NCI-H2029 (cell line): ENCODE measurements around the gene NDUFS7.
"Not testable (repeated sequence)": the region's sequence is repeated elsewhere in the genome, so short reads cannot be mapped to it uniquely, and the experiment has no call there.

Experiments
- DNase-seq: peaks from one replicate; lab custom pipeline; 2025; lab: John Stamatoyannopoulos, UW

NDUFS7 gene

DNA sequence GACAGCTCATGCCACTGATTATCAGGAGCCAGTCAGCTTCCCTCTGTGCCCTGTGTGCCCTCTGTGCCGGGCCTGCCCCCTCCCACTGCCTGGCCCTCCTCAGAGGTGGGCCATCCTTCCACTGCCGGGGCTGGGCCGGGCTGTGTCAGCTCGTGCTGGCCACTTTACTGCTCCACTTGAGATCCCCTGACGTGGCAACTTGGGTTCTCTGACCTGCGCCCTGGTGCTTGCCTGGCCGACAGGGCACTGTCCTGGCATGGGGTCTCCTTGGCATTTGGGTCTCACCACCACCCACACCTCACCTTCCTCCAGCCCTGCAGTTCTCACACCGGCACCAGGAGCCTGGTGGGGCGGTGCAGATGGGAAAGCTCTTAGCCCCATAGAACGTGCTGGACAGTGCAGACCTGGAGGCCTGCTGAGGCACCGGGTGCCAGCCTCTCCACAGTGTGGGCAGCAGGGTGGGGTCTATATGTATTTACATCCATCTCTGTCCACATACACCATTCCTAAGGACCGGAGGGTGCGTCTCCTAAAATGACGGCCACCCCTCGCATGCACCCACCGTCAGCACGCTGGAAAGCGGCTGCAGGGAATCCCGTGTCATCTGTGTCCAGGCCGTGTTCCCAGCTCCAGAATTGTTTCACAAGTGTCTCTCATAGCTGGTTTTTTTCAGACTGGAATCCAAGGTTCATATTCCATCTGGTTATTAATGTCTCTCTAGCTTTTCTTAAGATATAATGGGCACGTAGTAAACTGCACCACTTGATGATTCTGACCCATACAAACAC, 35.4 kb downstream of the NDUFS7 start:
- DNase-seq: no peak

DNA sequence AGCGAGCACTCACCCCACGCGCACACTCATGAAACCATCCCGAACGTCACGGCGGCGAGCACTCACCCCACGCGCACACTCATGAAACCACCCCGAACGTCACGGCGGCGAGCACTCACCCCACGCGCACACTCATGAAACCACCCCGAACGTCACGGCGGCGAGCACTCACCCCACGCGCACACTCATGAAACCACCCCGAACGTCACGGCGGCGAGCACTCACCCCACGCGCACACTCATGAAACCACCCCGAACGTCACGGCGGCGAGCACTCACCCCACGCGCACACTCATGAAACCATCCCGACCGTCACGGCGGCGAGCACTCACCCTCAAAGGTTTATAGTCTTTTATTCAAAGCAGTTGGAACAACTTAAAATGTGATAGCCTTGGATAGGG, 36.4 kb downstream of the NDUFS7 start:
- DNase-seq: not testable (repeated sequence)

DNA sequence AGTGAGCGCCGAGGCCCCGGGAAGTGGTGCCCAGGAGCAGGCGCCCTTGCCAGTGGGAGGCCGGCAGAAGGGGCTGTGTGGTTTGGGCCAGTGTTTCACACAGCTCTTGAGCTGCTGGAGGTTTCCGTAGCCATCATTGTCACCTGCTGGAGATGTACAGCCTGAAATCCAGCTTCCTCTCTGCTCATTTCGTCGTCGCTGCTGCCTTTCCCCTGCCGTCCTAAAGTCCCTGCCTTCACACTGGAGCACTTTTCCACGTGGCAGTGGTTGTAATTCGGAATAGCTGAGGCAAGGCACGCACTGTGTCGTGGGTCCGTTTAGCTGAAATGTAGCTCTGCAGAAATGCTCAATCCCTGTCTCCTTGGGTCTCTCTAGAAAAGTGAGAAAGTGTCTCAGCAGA, 36.9 kb downstream of the NDUFS7 start:
- DNase-seq: no peak

DNA sequence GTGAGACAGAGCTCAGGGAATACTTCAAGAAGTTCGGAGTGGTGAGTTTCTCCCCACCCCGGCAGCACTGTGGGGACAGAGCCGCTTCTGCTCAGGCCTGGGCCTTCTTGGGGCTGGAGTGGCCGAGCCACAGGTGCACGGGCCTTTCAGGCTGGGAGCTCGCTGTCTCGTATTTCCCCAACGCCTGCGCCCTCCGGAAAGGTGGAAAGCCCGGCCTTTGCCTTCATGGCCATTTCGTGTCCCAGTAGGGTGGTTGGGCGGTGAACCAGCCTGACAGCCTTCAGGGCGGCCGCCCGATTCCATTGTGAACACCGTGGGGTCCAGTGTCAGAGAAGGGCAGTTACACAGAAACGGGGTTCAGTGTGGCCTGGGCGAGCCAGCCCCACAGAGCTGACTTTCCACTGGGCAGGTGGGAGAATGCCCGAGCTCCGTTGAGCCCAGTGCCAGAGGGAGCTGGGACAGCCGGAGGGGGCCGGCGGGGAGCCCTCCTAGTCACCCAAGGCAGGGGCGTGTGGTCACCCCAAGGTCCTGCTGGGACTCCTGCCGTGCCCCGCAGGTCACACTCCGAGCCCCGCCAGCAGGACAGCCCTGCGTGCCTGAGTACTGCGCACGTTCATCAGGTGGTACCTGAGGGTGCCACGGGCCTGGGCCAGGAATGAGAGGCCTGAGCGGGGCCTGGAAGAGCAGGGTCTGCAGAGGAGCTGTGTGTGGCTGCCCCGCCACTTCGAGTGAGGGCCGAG, 37.7 kb downstream of the NDUFS7 start:
- DNase-seq: no peak

DNA sequence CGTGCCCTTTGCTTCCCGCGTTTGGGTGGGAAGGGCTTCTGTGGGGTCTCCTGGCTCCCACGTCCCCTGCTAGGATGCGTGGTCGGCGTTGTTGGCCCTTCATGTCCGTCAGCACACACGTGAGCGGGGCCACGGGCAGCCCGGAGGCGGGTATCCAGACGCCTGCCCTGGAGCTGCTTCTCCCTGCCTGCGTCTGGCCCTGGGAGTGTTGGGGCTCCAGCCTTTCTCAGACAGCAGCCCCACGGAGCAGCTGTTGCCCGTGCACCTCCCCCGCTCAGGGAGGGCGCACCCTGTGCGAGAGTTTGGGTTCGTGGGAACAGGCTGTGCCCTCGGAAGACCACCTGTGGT, 38.2 kb downstream of the NDUFS7 start:
- no peak for DNase-seq

DNA sequence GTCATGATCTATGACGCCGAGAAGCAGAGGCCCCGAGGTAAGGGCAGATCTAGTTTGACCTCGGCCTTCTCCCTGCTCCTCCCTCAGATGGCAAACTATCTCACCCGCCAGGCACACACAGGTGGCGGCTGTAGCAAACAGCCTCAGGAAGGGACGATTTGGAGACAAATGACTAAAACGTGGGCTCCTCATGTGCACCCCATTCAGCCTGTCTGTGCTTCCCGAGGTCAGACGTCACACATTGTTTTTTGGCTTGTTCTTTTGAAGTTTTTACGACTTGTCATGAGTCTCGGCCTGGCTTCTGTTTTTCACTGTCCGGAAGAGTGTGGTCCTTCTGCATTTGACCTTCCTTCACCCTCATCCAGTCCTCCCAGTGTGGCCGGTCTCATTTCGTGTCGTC, 38.7 kb downstream of the NDUFS7 start:
- no peak for DNase-seq

DNA sequence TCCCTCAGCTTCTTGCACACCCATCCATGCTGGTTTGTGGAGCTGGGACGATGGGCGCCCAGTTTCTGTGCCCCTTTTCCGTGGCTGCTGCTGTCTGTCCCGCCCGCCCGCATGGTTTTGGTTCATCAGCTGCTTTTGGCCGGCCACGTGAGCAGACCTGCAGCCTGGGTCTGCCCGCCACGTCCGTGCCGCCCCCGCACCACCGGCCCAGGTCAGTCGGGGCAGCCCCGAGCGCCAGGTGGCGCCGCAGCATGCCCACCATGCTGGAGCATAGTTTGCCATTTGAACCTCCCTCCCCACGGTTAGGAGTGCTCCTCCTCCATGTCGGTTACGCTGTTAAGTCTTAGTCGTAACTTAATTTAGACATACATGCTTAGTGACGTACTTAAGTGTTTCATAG, 39.2 kb downstream of the NDUFS7 start:
- no peak for DNase-seq

DNA sequence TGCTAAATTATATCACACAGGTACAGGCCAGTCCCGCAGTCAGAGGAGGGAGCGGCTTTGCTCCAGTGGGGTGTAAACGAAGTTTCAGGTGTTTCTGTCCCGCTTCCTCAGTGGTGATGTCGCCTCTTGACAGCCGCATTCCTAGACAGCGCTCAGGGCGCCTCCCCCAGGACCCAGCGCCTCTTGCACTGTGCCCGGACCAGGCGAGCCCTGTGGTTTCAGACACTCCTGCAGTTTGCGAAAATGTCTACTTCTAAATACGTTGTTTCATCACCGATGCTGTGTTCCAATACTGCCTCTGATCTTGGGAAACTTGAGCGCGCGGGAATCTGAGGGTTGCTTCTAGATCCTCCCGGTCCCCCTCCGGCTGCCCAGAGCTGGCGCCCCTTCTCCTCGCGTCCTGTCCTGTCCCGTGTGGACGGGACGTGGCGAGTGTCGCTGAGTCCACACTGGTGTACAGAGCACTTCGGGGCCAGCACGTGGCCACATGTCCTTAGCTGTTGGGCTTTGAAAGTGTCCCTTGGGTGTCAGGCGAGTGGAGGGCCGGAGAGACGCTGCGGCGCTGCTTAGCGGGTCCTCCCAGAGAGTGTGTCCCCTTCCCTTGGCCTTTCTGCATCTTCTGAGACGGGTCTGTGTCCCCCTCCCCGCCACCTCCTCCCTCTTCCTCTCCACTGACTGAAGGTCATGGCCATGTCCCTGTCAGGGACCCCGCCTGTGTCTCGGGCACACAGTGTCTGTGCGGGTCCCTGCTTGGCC, 39.9 kb downstream of the NDUFS7 start:
- no peak for DNase-seq

DNA sequence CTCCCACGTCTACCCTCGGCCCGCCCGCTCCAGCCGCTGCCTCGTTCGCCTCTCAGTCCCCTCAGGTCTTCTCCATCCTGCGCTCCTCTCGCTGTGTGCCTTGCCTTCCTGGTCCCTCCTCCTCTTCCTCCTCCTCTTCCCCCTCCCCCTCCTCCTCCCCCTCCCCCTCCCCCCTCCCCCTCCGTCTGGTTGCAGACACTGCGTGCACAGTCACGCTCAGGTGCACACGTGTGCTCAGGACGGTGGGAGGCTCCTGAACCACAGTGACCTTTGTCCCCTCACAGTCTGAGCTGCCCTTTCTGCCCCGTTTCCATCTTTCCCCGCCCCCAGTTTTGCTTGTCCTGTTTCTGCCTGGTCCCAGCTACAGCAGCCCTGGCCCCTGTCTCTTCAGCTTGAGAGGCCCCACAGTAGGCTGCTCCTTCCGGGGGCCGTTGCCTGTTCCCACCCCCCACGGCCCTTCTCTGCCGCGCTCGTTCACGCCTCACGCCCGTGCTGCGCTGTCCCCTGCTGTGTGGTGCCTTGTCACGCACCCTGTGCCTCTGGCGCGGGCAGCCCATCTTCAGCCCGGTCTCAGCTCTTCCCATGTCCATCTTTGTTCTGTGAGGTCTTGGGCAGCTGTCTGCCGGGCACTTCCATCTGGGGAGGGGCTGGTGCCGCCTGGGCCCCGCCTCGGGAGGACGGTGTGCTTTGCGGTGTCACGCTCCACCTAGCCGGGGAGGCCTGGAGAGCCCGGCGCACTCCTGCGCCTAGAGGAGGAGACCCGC, 40.7 kb downstream of the NDUFS7 start:
- DNase-seq: no peak

DNA sequence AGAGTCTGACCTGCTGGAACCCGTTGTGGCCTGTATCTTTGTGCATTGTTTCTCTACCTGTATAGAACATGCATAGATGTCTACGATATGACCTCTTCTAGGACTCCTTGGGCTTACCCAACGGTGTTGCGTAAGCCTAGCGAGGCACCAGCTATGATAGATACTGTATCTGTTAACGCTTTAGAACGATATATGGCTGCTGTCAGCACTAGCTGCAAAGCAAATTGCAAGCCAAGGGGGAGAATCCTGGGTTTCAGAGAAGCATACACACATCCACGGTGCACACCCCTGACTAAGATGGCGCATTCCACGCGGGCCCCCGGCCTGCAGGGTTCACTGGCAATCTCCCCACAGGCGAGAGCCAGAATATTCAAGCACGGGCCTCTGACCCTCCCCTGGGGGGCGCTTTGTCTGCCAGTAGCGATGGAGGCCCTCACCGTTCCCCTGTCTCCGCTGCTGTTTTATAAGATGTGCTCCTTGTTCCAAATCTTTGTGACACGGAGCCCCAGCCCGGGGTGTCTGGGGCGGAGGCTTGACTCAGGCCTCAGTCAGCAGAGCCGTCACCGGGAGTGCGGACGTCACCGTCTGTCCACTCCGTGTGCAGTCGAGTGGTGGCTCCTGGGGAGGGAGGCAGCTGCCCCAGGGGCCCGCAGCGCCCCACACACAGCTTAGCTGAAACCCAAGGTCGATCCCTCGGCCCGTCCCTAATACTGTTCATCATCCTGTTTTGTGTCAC, 41.6 kb downstream of the NDUFS7 start:
- no peak for DNase-seq

DNA sequence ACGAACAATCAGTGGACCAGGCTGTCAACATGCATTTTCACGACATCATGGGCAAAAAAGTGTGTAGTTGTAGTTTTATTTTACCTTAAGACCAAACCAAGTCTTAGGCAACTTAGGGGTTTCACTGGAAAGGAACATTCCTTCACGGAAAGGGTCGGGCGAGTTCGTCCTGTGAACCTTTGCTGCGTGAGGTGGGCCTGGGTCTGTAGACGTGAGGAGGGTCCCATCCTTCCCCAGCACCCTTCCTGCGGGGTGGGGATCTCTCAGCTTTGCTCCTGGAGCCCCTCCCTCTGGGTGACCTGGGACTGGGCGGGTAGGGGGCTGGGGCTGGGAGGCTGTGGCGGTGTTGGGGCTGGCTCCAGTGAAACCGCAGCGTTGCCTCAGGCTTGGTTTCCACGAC, 42.2 kb downstream of the NDUFS7 start:
- no peak for DNase-seq

DNA sequence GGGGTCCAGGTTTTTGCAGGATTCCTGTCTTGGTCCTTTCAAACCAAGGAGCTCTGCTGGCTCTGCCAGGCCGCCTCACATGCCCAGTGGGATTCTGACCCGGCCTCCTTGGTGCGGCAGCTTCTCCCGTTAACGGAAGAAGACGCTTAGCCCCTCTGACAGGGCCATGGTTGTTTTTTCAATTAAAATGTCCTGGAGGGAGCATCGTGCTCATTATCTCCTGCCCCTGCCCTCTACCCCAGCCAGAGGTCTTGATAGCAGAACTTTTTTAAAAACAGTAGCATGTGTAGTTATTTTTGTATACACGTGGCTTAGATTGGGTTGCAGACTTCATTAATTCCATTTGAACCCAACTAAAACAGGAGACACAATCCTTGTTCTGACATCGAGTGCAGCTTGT, 43.0 kb downstream of the NDUFS7 start:
- DNase-seq: no peak

DNA sequence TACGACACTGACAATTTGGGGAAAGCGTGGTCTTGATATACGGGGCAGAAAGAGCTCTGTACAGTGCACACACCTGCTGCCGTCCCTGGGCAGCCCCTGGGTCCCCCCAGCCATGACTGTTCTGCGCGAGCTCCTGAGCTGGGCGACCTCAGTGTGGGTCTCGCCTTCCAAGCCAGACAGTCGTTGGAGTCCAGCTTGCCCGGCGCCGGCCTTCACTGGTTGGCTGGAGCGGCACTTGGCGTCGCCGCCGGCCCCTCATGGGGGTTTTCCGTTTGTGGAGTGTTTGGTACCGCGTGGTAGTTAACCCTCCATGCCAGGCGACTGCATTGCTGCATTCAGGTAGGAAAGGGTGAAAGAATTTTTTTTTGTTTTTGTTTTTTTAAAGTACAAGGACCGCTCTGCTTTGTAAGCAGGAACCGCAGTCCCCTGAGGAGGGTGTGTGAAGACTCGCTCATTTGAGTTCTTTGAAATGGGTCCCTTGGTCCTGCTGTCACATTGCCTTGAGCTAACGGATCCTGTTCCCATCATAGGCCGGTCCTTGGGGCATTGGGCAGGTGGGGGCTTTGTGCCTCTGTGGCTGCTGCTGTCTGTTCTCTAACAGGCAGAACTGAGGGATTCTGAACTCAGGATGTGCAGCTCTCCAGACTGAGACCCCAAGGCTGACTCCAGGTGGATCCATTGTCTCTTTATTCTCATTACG, 43.7 kb downstream of the NDUFS7 start:
- no peak for DNase-seq

DNA sequence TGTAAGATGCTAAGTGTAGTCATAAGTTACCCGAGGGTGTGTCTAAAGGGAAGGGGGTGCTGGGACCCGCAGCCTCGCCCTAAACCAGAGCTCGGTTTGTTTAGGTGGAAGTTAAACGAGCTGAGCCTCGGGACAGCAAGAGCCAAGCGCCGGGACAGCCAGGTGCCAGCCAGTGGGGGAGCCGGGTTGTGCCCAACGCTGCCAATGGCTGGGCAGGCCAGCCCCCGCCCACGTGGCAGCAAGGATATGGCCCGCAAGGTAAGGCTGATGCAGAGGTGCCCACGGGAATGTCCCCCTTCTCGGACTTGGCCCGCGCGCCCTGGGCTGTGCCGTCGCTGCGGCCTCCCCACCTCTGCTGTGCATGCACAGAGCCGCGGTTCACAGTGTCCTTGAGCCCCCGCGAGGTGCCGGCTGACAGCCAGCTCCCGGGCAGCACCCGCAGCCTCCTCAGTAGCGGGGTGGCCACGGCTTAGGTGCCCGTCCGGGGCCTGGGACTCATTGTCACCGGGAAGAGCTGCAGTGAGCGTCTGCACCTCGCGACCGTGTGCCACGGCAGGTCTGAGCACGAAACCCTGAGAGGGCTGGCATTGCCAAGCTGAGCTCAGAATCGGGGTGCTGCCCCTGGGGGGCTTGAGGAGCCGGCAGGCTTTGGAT, 45.2 kb downstream of the NDUFS7 start:
- DNase-seq: no peak

DNA sequence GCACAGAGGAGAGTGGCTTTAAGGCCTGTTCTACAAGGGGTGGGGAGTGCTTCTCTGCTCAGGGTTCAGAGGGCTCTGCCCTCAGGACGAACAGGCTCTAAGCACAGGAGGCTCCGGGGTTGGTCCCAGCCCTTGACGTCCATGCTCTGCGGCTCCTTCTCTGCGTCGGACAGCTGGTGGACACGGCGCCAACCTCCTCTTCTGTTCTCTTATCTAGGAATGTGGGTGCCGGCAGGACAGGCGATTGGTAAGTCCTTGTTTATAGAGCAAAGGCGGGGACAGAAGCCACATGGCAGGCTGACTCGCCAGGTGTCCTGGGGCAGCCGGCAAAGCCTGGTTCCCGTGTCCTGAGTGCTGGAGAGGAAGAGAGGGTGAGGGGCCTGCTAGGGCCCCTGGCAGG, 46.0 kb downstream of the NDUFS7 start:
- no peak for DNase-seq

DNA sequence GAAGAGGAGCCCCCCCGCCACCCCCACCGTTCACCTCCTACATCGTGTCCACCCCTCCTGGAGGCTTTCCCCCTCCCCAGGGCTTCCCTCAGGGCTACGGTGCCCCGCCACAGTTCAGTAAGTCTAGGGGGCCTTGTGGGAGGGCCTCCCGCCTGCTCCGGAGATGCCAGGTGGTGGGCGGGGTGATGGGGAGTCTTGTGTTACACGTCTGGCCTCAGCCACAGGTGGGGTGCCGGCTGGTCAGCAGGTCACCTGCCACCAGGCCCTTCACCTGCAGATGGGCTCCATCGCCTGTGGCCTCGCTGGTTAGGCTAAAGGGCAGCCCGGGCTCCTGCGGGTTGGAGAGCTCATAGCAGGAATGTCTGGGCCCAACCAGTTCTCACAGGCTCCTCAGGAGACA, 46.5 kb downstream of the NDUFS7 start:
- no peak for DNase-seq

DNA sequence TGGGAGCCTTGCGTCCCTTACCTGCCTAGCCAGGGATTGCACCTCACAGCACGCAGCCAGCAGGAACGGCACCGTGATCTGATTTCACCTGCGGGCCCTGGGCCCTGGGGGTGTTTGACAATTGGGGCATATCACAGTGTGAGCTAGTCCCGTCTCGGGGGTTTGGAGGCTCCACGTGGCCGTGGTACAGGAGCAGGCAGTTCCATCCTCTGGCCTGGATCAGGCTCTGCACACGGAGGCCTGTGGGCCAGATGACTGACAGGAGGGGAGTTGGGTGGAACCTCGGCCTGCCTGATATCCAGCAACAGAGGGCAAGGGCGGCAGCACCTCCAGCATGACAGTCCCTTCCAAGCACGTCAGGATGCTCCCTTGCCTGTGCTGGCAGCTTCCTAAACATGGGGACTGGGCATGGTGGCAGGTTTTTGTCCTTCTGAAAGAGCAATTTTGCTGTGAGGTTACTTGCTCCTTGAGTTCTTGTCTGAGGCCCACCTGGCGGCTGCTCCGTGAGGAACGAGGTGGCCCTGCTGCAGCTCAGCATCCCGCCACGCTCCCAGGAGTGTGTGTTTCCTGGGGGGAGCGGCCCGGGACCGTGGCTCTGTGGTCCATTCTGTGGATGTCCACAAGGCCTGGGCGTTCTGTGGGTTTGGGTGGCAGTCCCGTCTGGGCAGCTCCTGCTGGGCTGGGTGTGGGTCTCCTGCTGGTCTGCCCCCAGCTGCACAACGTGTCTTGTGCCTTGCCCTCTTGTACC, 48.2 kb downstream of the NDUFS7 start:
- DNase-seq: no peak

DNA sequence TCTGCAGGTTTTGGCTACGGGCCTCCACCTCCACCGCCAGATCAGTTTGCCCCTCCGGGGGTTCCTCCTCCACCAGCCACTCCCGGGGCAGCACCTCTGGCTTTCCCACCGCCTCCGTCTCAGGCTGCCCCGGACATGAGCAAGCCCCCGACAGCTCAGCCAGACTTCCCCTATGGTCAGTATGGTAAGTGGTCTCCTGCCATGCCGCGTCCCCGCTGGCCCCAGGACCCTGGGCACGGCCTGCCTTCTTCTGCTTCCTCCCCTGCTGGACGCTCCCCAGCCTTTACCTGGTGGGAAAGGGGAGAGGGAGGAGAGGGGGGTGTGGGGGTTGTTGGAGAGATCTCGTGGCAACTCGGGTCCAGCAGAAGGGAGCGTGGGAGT, 48.8 kb downstream of the NDUFS7 start:
- DNase-seq: no peak

DNA sequence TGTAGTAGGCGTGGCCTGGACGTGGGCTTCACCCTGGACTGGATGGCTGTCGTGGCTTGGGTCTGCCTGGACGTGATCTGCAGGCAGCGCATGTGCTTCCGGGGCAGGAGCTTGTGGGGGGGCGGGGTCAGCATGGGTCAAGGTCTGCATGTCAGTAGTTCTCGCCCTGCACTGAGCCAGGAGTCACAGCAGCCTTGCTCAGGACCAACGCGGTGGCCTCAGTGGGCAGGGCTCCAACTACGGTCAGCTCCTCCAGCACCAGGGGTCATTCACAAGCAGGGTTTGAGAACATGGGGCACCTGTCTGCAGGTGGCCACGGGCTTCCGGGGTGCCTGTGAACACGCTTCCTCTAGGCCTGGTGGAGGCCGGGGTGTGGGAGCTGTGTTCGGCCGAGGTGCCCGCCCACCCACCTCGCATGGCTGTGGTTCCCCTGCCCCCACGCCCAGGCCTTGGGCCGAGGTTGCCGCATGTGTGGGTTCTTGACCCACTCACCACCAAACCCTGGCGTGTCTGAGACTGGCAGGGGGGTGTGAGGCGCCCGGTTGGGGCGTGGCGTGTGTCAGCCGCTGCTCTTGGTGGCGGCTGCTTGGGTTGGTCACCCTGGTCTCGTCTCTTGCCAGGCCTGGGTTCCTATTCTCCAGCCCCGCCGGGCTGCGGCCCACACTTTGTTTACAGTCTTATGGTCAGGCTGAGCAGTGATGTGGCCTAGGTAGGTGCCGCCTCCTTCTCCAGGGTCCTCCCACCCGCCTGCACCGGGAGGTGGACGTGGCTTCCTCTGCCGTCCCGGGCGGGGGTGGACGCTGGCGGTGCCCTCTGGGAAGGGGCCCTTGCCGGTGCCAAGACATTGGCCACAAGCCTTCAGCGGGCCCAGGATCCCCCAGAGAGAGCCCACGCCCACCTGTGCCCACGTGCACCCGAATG, 49.7 kb downstream of the NDUFS7 start:
- DNase-seq: no peak
